HG03135 (cell line): ENCODE data around the gene HSD11B2.

Experiments
- ATAC-seq: cut with Tn5 transposase; IDR thresholded peaks from one replicate; pipeline ENCODE4 v1.9.1; 2021; ENCODE audit warnings: mild to moderate bottlenecking, moderate library complexity; ENCODE audit not compliant: unreplicated experiment

Gene HSD11B2

GRCh38 chr16:67430977-67431774, at the start of gene HSD11B2:
TSS of gene HSD11B2 (plus strand) at chr16:67431121. CDS start at chr16:67431249, 128 bp downstream.
- ATAC-seq = no peak

DNA sequence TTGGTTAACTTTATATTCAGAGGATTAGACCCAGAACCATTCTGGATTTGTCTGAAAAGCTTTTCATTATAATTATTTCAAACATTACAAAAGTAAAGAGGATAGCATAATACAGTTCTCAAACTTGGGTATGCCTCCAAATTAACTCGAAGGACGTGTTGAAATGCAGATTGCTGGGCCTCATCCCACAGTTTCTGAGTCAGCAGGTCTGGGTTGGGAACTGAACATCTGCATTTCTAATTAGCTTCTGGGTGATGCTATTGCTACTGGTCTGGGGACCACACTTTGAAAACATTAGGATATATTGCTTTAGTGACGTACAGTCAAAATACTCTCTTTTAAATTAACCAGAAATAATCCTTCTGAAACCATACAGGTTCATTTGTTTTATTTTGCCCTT, 47.6 kb upstream of the HSD11B2 start:
- no peak for ATAC-seq

DNA sequence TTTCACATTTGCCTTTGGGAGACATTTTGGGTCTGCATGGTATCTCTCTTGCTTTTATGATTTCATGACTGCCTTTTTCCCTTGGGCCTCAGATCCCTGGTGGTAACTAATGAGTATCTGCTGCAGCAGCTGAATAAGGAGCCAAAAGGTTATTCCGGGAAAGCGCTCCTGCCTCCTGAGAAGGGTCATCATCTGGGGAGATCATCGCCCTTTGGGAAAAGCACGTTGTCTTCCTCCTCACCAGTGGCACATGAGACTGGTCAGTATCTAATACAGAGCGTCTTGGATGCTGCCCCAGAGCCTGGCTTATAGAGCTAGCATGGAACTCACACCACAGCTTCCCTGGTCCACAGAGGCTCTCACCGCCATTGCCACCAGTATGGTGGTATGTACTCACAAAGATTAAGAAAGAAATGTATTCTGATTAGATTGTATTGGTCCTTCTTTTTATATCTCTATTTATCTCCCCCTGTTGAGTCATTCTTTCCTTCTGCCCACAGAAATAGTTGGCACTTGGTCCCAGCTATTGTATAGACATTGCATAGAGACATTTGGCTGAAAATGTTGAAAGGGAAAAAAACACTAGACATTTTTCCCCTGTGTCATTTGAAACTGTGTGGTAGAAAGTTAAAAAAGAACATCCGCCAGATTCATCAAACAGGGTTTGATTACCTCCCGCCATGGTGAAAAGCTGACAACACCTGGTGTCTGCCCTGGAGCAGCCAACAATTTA, 46.0 kb upstream of the HSD11B2 start:
- ATAC-seq = no peak

DNA sequence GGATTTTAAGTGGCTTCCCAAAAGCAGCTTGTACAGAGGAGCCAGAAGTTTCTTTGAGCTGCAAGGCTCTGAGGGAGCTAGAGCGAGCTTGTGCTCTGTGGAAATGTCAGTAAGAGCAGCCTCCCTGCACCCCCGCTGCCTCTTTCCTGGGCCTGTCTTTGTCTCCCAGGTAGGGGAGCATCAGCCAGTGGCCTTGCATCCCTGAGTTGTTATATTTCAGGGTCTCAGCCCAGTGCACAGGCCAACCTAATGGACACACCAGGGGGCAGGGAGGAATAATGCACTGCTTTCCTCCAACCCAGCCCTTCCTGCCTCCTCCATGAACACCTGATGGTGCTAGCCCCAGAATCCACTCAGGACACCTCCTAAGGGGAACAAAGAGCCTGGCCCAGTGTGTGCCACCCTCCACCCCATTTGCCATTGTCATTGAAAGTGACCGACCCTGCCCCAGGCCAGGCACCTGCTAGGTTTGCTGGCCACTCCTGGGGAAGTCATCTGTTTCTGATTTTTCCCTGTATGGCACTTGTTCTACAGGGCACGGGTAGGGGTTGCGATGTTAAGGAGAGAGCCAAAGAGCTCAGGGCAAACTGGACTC, 44.0 kb upstream of the HSD11B2 start:
- no peak for ATAC-seq

- no peak for ATAC-seq
These were observed 43.3 kb upstream of the HSD11B2 start for GRCh38 chr16:67387479-67388079.

DNA sequence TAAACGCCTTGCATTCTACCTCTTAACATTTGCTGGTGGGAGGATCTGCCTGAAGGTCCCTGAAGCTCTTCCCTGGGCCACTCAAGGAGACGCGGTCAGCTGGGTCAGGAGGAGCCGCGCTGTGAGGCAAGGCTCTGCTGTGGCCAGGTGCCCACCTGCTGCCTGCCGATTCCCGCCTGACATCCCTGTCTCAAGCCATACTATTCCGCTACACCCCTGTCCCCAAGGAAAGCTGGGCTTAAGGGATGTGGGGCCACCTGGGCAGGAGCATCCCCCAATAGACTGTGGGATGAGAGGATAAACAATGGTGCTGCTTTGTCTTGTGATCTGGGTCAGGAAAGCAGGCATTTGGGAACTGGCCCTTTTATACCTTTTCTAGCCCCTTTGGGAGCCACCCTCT, 42.7 kb upstream of the HSD11B2 start:
- no peak for ATAC-seq

GRCh38 chr16:67388591-67388990, 42.3 kb upstream of the HSD11B2 start:
- no peak for ATAC-seq

DNA sequence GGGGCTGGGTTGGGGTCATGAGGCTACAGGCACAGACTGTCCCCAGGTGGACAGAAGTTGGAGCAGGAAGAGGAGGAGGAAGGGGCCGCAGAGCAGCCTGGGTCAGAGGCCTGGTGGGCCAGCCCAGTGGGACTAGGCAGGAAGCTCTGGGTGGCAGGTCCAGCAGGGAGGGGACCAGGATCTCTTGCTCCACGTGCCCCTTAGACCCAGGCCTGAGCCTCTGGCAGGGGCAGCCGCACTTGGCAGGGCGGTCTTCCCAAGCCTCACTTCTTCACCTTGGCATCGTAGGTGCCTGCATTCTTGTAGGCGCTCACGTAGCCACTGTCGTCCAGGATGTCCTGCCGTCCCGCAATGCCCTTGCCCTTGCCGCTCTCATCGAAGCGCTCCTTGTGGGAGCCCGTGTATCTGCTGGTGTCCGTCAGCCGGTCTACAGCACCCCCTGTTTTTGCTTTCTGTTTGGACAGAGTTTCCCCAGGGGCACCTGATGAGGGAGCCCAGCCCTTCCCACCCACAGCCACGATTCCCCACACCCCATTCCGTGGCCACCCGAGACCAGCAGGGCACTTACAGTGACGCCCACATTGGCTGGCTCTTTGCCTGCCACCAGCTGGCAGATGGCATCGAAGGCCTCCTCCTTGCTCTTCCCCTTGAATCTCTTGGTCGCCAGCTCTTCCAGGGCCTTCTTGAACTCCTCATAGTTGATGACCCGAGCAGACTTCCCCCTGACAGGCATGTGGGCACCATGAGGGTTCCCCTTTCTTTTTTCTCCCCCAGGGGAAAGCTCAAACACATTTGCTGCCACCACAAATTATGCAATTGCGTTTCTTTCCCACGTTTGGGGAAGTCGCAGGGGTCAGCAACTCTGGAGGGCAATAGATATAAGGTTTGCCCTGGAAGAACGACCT, 40.8 kb upstream of the HSD11B2 start:
- no peak for ATAC-seq

GRCh38 chr16:67390816-67391423, 40.0 kb upstream of the HSD11B2 start:
- no peak for ATAC-seq

DNA sequence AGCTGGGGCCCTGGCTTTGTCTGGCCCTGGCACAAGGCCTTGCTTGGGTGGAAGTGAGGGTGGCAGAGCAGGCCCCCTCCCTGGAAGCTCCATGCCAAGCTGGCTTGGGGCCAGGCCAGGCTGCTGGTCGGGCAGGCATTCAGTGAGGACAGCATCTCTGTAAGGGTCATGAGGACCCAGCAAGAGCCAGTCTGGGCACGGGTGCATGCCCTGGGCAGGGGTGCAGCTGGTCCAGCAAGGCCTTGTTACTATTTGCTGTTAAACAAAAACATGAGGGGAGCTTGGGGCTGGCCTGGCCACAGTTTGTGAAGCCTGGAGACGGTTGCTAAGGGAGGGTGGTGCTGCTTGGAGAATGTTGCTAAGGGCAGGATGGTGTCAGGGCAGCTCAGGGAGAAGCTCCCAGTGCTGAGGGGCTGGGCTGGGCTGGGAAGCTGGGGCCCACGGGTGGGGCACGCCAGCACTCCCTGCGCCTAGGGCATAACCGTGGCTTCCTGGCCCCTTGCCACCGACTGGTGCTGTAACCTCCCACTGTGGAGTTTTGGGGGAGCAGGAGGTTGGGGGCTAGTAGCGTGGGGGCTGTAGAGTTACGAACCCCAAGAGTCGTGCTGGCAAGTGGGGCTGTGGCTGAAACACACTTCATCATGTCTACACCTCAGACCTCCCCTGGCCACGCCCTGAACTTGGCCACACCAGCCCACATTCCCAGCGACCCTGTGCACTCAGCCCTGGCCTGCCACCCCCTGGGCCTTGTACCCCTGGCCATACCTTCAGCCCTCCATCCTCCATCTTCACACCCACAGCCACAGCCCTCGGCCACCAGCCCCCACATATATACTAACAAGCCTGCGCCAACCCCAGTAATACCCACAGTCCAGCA, 39.3 kb upstream of the HSD11B2 start:
- ATAC-seq = no peak

GRCh38 chr16:67392301-67393059, 38.4 kb upstream of the HSD11B2 start:
- no peak for ATAC-seq

- ATAC-seq = no peak
These were observed 37.7 kb upstream of the HSD11B2 start, which contains the start of gene TPPP3 for GRCh38 chr16:67393111-67393787. TSS of gene TPPP3 (minus strand) at chr16:67393498. CDS start at chr16:67391111, 2,387 bp downstream.

DNA sequence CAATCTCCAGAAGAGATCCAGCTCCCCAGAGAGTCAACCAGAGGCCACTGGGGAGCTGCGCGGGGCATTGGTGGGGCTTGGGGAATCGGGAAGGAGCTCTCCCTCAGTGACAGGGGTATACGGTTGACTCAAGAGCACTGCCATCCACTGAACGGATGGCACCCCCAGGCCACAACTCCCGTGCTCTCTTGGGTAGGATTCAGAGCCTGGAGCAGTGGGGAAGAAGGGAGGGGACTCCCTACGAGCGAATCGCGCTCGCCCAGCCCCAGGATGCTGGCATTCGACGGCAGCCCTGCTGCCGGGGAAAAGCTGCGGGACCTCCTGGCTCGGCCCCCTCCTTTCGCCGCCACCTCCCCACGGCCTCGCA, 37.1 kb upstream of the HSD11B2 start:
- ATAC-seq = no peak

- no peak for ATAC-seq
These were observed 36.5 kb upstream of the HSD11B2 start for GRCh38 chr16:67394155-67395104.

DNA sequence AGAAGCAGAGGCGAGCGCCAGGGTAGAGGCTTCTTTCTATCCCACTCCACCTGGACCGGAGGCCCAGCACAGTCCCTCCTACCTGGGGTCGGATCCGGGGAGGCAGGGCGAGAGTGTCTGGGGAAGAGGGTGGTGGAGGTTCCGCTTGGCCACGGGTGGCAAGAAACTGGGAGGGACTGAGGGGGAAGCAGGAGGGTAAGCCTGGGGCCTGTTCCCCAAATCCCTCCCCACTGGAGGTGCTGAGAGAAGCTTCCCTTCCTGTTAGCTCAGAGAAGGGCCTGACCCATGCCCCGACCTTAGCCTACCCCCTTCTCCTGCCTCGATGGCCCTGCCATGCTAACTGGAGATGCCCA, 35.8 kb upstream of the HSD11B2 start:
- no peak for ATAC-seq

GRCh38 chr16:67395458-67396158, 35.3 kb upstream of the HSD11B2 start:
- no peak for ATAC-seq
